ENCODE measurements around the gene RGS7. TPM values are rescaled to one million over a fixed set of nuclear protein-coding genes. Genes with fewer than 3 reads are reported as not detected.

Gene RGS7
- total RNA-seq, 1 donor from 2014 or later, result not detected

GRCh38 chr1:241357366-241358340 is 648 bp upstream of the RGS7 start:
- Mint-ChIP-seq H3K4me3 (no peak overlapping the region), H3K36me3 (ENCODE audit: low read depth) (no peaks in the 10 kb centered on the region), H3K4me1 (ENCODE audit: low read depth) (no peaks in the 10 kb centered on the region), H3K27ac (no peak overlapping the region), H3K27me3 (ENCODE audit: insufficient read depth) (peaks cover 32% of the 10 kb centered on the region), H3K9me3 (no peaks in the 10 kb centered on the region)
- intact Hi-C loops (cut with micrococcal nuclease), result no loop called here
- no peak for DNase-seq (ENCODE audit: low spot score)

- Mint-ChIP-seq H3K9me3 (no peaks in the 10 kb centered on the region), H3K4me1 (ENCODE audit: low read depth) (no peaks in the 10 kb centered on the region), H3K4me3 (no peak overlapping the region), H3K27ac (no peak overlapping the region), H3K27me3 (ENCODE audit: insufficient read depth) (peaks cover 32% of the 10 kb centered on the region), H3K36me3 (ENCODE audit: low read depth) (no peaks in the 10 kb centered on the region)
- DNase-seq (ENCODE audit: low spot score), result no peak
- intact Hi-C loops (cut with micrococcal nuclease), result no loop called here
Observed at GRCh38 chr1:241356187-241356518, 852 bp downstream of the RGS7 start.

GRCh38 chr1:241355311-241356010 is 1.5 kb downstream of the RGS7 start:
- intact Hi-C loops (cut with micrococcal nuclease), result no loop called here
- Mint-ChIP-seq H3K9me3 (no peaks in the 10 kb centered on the region), H3K36me3 (ENCODE audit: low read depth) (no peaks in the 10 kb centered on the region), H3K27me3 (ENCODE audit: insufficient read depth) (peaks cover 32% of the 10 kb centered on the region), H3K4me1 (ENCODE audit: low read depth) (no peaks in the 10 kb centered on the region), H3K27ac (no peak overlapping the region), H3K4me3 (no peak overlapping the region)
- no peak for DNase-seq (ENCODE audit: low spot score)

GRCh38 chr1:241352401-241352800 is 4.6 kb downstream of the RGS7 start:
- intact Hi-C loops (cut with micrococcal nuclease), result no loop called here
- no peak overlapping the region for H3K27ac Mint-ChIP-seq
- H3K27me3 Mint-ChIP-seq (ENCODE audit: insufficient read depth), result peaks cover 15% of the 10 kb centered on the region
- no peaks in the 10 kb centered on the region for H3K9me3 Mint-ChIP-seq
- H3K36me3 Mint-ChIP-seq (ENCODE audit: low read depth), result no peaks in the 10 kb centered on the region
- no peak overlapping the region for H3K4me3 Mint-ChIP-seq
- no peak for DNase-seq (ENCODE audit: low spot score)
- no peaks in the 10 kb centered on the region for H3K4me1 Mint-ChIP-seq (ENCODE audit: low read depth)

DNA sequence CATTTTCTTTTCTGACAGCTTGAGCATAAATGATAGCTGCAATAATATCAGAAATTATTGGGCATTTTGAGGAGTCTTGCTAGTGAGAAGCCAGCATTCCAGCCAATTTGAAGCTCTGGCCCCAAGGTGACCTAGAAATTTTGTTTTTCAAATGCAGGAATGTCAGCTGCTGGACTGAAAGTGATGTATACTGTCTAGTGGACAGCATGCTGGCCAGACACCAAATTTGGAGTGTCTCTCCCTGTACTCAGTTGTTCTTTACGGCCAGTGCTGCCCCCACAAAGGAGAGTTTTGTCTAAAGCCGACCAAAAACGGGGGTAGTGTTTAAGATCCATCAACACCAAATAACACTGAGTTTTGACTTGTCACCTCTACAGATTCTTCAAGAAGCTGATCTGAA is 5.2 kb downstream of the RGS7 start:
- Mint-ChIP-seq H3K27ac (no peak overlapping the region), H3K27me3 (ENCODE audit: insufficient read depth) (peaks cover 14% of the 10 kb centered on the region), H3K36me3 (ENCODE audit: low read depth) (no peaks in the 10 kb centered on the region), H3K9me3 (no peaks in the 10 kb centered on the region), H3K4me3 (no peak overlapping the region), H3K4me1 (ENCODE audit: low read depth) (no peaks in the 10 kb centered on the region)
- intact Hi-C loops (cut with micrococcal nuclease), result no loop called here
- DNase-seq (ENCODE audit: low spot score), result no peak

DNA sequence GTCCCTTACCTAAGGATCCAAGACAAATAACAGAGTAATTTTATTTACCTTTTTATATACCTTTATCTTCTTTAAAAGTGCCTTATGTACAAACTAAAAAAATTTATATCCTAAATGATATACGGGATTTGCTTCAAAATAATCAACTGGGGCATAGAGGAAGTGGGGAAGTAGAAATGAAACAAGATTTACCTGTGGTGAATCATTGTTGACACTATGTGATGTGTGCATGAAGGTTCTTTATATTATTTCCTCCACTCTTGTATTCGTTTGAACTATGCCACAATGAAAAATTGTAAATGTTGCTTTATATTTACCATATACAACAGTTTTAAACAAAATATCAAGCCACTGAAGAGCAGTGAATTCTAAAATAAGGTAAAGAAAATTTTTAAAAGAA is 13.0 kb downstream of the RGS7 start:
- H3K36me3 Mint-ChIP-seq (ENCODE audit: low read depth), result no peaks in the 10 kb centered on the region
- H3K4me1 Mint-ChIP-seq (ENCODE audit: low read depth), result no peaks in the 10 kb centered on the region
- intact Hi-C loops (cut with micrococcal nuclease), result no loop called here
- H3K9me3 Mint-ChIP-seq, result no peaks in the 10 kb centered on the region
- no peak overlapping the region for H3K4me3 Mint-ChIP-seq
- DNase-seq (ENCODE audit: low spot score), result no peak
- H3K27ac Mint-ChIP-seq, result no peak overlapping the region
- no peaks in the 10 kb centered on the region for H3K27me3 Mint-ChIP-seq (ENCODE audit: insufficient read depth)

- Mint-ChIP-seq H3K36me3 (ENCODE audit: low read depth) (no peaks in the 10 kb centered on the region), H3K27me3 (ENCODE audit: insufficient read depth) (no peaks in the 10 kb centered on the region), H3K27ac (no peak overlapping the region), H3K4me1 (ENCODE audit: low read depth) (no peaks in the 10 kb centered on the region), H3K4me3 (no peak overlapping the region), H3K9me3 (no peaks in the 10 kb centered on the region)
- DNase-seq (ENCODE audit: low spot score), result no peak
- intact Hi-C loops (cut with micrococcal nuclease), result no loop called here
Observed at GRCh38 chr1:241336335-241336734, 20.7 kb downstream of the RGS7 start.

DNA sequence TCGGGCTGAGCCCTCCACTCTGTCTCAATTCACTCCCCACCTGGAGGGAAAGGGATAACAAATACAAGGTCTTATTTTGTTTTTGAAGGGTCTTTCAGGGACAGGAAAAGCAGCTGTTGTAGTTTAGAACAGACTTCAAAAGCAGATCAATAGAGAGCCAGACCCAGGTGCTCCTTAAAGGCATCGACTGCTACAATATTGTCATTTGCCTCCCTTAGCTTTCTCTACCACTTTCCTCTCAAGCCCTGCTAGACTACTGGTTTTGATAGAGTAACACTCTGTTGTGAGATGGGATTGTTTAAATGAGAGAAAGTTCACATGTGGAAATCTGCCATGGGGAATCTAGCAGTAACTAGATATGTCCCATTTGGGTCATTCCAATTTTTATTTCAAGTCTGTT is 24.0 kb downstream of the RGS7 start:
- Mint-ChIP-seq H3K9me3 (no peaks in the 10 kb centered on the region), H3K27me3 (ENCODE audit: insufficient read depth) (no peaks in the 10 kb centered on the region)
- intact Hi-C loops (cut with micrococcal nuclease), result no loop called here

GRCh38 chr1:241332037-241332409 is 25.0 kb downstream of the RGS7 start:
- no peaks in the 10 kb centered on the region for H3K9me3 Mint-ChIP-seq
- no peak for DNase-seq (ENCODE audit: low spot score)
- H3K27ac Mint-ChIP-seq, result no peak overlapping the region
- H3K36me3 Mint-ChIP-seq (ENCODE audit: low read depth), result no peaks in the 10 kb centered on the region
- no peak overlapping the region for H3K4me3 Mint-ChIP-seq
- no peaks in the 10 kb centered on the region for H3K27me3 Mint-ChIP-seq (ENCODE audit: insufficient read depth)
- intact Hi-C loops (cut with micrococcal nuclease), result no loop called here
- no peaks in the 10 kb centered on the region for H3K4me1 Mint-ChIP-seq (ENCODE audit: low read depth)

More for the DNA sequence above, 24.0 kb downstream of the RGS7 start:
- DNase-seq (ENCODE audit: low spot score), result no peak
- Mint-ChIP-seq H3K27ac (no peak overlapping the region), H3K36me3 (ENCODE audit: low read depth) (no peaks in the 10 kb centered on the region), H3K4me1 (ENCODE audit: low read depth) (no peaks in the 10 kb centered on the region), H3K4me3 (no peak overlapping the region)

DNA sequence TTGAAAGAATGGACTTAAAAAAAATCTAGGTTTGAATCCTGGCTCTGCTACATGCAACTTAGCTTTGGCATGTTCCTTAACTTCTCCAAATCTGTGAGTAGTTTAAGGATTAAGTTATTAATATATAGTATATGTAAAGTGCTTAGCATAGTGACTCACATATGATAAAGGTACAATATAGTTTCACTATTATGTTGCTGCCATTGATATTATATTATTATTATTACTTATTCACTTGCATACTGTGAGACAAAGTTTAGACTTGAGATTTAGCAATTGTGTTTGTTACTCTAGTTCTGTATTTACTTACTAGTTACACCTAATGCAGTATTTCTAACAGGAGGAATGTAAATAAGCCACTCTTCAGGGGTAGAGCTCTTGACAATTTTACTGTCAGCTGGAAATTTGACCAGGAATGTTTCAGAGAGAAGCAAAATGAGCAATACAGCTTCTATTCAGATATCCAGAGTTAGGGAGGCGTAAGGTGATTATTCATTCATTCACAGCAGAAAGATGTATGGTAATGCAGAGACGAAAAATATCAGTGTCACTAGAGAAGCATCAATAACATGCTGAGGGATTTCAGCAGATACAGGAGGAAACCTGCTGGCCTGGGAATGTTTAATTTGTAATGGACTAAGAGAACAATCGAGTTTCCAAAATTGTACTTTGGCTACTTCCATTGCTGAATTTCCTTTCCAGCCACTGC is 25.5 kb downstream of the RGS7 start:
- Mint-ChIP-seq H3K36me3 (ENCODE audit: low read depth) (no peaks in the 10 kb centered on the region), H3K27me3 (ENCODE audit: insufficient read depth) (no peaks in the 10 kb centered on the region), H3K9me3 (no peaks in the 10 kb centered on the region), H3K4me3 (no peak overlapping the region), H3K27ac (no peak overlapping the region), H3K4me1 (ENCODE audit: low read depth) (no peaks in the 10 kb centered on the region)
- intact Hi-C loops (cut with micrococcal nuclease), result no loop called here
- DNase-seq (ENCODE audit: low spot score), result no peak

DNA sequence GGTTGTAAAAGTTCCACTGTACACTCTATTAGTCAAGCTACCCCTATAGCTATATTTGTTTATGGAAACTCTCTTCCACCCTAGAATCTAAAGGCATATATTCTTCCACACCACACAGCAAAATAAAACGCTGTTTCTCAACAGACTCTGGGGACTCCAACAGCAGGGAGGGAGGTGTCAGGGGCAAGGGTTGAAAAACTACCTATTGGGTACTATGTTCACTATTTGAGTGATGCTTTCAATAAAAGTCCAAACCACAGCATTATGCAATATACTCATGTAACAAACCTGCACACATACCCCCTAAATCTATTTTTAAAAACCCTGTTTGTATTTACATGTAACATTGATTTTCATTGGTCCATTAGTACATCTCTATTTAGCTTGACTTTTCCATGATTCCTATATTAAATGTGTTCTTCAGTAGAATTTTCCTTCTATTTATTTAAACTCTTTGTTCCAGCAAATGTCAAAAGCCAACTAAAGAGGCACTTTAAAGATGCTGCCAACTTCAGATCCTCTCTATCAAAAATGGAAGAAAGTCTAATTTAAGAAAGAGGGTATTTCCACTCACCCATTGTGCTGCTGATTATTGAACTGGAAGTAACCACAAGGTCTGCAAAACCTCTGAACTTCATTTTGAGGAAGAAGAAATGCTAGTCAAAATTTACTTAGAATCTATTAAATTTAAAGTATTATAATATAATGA is 26.2 kb downstream of the RGS7 start:
- H3K4me1 Mint-ChIP-seq (ENCODE audit: low read depth), result no peaks in the 10 kb centered on the region
- intact Hi-C loops (cut with micrococcal nuclease), result no loop called here
- no peak overlapping the region for H3K27ac Mint-ChIP-seq
- DNase-seq (ENCODE audit: low spot score), result no peak
- no peaks in the 10 kb centered on the region for H3K36me3 Mint-ChIP-seq (ENCODE audit: low read depth)
- no peak overlapping the region for H3K4me3 Mint-ChIP-seq
- no peaks in the 10 kb centered on the region for H3K27me3 Mint-ChIP-seq (ENCODE audit: insufficient read depth)
- H3K9me3 Mint-ChIP-seq, result no peaks in the 10 kb centered on the region

DNA sequence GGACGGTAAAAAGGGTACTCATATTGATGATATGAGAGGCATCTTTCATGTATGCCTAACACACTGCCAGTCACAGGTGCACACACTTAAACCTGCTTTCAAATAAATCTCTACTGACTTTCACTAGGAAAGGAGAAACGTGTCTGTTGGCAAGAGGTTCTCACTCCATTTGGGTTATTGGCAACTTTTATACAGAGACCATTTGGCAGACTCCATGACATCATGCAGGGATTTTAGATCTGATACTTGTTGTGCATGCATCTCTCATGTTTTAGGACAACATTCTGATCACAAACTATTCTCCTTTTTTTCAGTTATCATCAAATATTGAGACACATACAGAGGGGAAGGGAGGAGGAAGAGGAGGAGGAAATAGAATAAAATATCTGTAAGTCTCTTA is 31.5 kb downstream of the RGS7 start:
- no peak overlapping the region for H3K27ac Mint-ChIP-seq
- no peaks in the 10 kb centered on the region for H3K9me3 Mint-ChIP-seq
- intact Hi-C loops (cut with micrococcal nuclease), result no loop called here
- no peak for DNase-seq (ENCODE audit: low spot score)
- no peak overlapping the region for H3K4me3 Mint-ChIP-seq
- no peaks in the 10 kb centered on the region for H3K4me1 Mint-ChIP-seq (ENCODE audit: low read depth)
- no peaks in the 10 kb centered on the region for H3K36me3 Mint-ChIP-seq (ENCODE audit: low read depth)
- no peaks in the 10 kb centered on the region for H3K27me3 Mint-ChIP-seq (ENCODE audit: insufficient read depth)

Data from activated T-helper 1 cell treated with anti-CD3 and anti-CD28 coated beads, Interleukin-12 subunit alpha, Interleukin-12 subunit beta, Interleukin-2, Interleukin-4 antibody, amounts not matched to agents 30 ng/mL and 10 ng/mL and 1 ng/mL, durations not matched to agents 14 hours and 24 hours and 36 hours (primary cell).